NCI-H446 treated with DMSO at 0.1 percent for 48 hours (cell line): ENCODE data around the gene MRPL41.
"Not testable (repeated sequence)": the region's sequence is repeated elsewhere in the genome, so short reads cannot be mapped to it uniquely, and the experiment has no call there.

Source experiments
- DNase-seq: peaks from one replicate; lab custom pipeline; 2025; lab: John Stamatoyannopoulos, UW

MRPL41 gene

GRCh38 chr9:137583957-137584356 lies 32.3 kb downstream of the MRPL41 start:
- DNase-seq = no peak

GRCh38 chr9:137586854-137587253 lies 35.2 kb downstream of the MRPL41 start:
- DNase-seq = no peak

DNA sequence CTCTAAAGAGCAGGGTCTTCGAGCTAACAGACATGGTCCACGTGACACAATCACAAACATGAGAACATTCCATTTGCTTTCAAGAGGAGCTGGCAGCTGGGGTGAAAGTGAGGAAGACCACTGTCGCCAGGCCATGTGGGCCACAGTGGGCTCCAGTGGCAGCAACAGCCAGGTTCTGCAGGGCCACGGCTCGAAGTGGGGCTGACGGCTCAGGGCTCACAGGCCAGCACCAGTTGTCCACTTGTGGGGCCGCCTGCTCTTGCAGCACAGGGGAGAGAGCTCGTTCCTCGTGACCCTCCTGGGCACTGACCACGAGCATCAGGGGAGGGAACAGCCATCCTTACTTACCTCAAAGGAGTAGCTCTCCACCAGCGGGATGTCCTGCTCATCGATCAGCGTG lies 36.6 kb downstream of the MRPL41 start:
- DNase-seq = no peak

DNA sequence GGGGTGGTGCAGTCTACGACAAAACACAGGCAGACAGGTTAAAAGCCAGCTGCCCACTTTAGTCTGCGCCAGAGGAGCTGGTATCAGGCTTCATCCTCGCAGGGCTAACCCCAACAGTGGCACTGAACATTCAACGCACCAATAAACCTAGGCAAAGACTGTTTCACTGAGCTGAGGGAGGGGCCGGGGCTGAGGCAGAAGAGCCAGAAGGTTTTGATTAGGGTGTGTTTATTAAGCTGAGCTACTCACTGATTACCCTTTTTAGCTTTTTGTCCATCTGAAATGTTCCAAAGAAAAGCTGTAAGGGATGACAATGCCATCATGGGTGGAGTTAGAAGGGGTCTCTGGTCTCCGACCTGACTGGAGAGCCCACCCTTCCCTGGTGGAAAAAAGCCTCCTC lies 37.2 kb downstream of the MRPL41 start:
- DNase-seq = no peak

DNA sequence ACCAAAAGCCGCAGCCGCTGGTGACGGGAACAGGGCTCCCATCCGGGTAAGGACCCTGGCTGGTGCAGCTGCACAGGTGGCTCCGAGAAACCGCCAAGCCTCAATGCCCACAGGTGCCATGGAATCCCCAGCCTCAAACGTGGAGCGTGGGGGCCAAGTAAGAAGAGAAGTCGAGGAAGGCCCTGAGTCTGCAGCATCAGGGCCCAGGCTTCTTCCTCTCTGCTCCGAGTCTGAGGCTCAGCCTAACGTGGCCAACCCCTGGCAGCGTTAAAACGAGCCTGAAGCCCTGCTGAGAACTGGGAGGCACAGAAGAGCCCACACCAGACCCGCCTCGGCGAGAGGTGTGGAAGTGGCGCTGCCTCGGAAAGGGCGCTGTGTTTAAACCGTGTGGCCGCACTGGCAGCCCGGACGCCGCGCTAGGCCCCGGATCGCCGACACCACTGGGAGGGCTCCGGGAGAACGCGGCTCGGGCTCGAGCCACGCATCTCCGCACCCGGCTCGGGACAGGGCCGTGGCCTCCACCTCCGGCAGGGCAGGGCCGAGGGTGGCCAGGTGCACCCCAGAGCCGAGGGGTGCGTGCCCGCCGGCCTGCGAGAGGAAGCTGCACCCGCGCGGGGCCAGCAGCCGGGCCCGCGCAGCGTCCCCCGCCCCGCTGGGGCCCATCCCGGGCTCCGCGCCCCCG lies 37.9 kb downstream of the MRPL41 start:
- no peak for DNase-seq

DNA sequence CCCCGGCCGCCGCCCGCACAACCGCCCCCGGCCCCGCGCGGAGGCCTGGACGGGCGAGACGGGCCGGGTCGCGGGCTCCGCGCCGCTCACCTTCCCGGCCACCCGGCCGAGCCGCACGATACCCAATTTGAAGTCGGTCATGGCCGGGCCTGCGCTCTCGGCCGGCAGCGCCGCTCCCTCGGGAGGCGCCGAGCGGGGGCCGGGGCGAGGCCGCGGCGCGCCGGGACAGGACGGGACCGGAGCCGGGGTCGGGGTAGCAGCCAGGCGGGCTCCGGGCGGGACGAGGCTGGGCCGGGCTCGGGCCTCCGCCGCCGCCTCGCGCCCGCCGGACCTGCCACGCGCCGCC lies 38.4 kb downstream of the MRPL41 start:
- DNase-seq = no peak

DNA sequence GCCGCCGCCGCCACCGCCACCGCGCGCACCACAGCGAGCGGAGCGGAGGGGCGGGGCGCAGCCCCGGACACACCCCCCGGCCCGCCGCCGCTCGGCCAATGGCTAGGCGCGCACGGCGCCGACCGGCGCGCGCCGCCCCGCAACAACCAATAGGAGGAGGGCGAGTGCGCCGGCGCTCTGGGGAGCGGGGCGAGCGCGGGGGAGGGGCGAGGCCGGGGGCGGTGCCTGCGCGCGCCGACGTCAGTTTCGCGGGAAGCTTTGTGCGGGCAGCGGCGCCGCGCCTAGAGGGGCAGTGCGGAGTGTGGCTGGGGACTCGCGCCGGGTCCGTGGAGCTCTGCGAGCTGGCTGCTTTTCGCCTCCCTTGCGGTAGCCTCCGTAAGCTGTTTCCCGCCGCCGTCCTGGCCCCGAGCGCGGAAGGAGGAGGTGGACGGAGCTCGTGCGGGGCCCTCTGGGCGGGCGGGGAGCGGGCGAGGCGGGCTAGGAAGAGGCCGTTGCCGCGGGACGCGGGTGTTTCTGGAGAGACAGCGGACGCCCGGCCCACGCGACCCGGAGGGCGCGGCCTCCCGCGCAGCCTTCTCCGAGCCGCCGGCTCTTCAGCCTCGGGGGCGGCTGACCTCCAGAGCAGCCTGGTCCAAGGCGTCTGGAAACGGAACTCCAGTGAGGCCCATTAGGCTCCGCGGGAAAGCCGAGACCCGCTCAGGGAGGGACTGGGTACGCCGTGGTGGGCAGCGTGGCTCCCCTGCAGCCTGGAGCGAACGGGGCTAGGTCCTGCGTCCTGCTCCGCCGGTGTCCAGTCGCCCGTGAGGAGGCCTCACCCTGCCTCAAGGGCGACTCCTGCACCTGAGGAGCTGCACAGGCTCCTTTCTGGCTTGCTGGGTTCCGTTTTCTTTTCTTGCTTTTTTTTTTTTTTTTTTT lies 39.0 kb downstream of the MRPL41 start, which contains the start of gene ZMYND19:
TSS of gene ZMYND19 (minus strand) at position 44 of the 915 bp plus-strand sequence. CDS start 249 bp downstream, outside the sequence.
- DNase-seq = peak; percentile 42

- no peak for DNase-seq
These were observed 41.1 kb downstream of the MRPL41 start for GRCh38 chr9:137592767-137593166.

- no peak for DNase-seq
These were observed 41.5 kb downstream of the MRPL41 start for GRCh38 chr9:137593176-137593575.

DNA sequence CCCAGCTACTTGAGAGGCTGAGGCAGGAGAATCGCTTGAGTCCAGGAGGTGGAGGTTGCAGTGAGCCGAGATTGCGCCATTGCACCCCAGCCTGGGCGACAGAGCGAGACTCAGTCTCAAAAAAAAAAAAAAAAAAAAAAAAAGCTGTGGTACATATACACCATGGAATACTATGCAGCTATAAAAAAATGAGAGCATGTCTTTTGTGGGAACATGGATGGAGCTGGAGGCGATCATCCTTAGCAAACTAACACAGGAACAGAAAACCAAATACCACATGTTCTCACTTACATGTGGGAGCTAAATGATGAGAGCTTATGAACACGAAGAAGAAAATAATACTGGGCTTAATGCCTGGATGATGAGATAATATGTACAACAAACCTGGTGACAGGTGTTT lies 44.9 kb downstream of the MRPL41 start:
- DNase-seq = not testable (repeated sequence)

DNA sequence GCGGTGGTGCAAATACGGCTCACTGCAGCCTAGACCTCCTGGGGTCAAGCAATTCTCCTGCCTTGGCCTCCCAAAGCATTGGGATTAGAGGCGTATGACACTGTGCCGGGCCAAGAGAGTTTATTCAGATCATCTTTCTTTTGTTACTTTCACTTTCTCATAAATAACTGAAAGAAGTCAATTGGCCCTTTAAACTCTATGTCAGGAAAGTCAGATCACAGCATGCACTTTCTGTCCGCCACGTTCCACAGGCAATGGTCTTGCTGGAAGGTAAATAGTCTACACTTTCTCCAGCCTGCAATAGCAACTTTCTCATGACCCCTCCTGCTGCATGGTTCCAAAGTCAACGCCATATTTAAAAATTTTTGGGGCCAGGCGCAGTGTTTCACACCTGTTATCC lies 47.3 kb downstream of the MRPL41 start:
- no peak for DNase-seq
